PC-3 (cell line): ENCODE data around the gene FBXW9. TPM values are rescaled to one million over a fixed set of nuclear protein-coding genes. Genes with fewer than 3 reads are reported as not detected.

Experiments
- total RNA-seq: library from RNA; depleted of rRNA; stranded (reverse); fragments of >200 nt; gene quantifications from 2 replicates; pipeline ENCODE4 v1.2.3, GENCODE V29; 2014; rRNA removed

Gene FBXW9
- total RNA-seq, 1 experiment from 2014 or later: 27.5 TPM

Other genes starting within 250 kb of the FBXW9 start
- gene ZNF709, start 211.8 kb downstream of the FBXW9 start, total RNA-seq: 0.77 and 2.2 TPM in 2 replicates
- gene ZNF564, start 145.1 kb downstream of the FBXW9 start, total RNA-seq: 3.8 and 6.0 TPM in 2 replicates
- 6.9 and 10.7 TPM in 2 replicates for gene ZNF490, start 85.8 kb downstream of the FBXW9 start, total RNA-seq
- 15.8 and 26.3 TPM in 2 replicates for gene ZNF791, start 85.7 kb downstream of the FBXW9 start, total RNA-seq
- gene MAN2B1, start 29.9 kb downstream of the FBXW9 start, total RNA-seq: 62.9 and 67.5 TPM in 2 replicates
- 39.5 and 53.5 TPM in 2 replicates for gene WDR83, start 29.8 kb downstream of the FBXW9 start, total RNA-seq
- gene DHPS, start 14.8 kb downstream of the FBXW9 start, total RNA-seq: 140 and 150 TPM in 2 replicates
- not detected in 2 replicates for gene GNG14, start 8.6 kb downstream of the FBXW9 start, total RNA-seq
- 50.6 and 73.3 TPM in 2 replicates for gene TNPO2, start 27.3 kb upstream of the FBXW9 start, total RNA-seq
- 497 and 841 TPM in 2 replicates for gene TRIR, start 38.1 kb upstream of the FBXW9 start, total RNA-seq
- gene GET3, start 40.9 kb upstream of the FBXW9 start, total RNA-seq: 251 and 264 TPM in 2 replicates
- gene BEST2, start 55.2 kb upstream of the FBXW9 start, total RNA-seq: 0.07 TPM in 1 of 2 replicates, not detected in the other
- 95.2 and 95.7 TPM in 2 replicates for gene HOOK2, start 78.9 kb upstream of the FBXW9 start, total RNA-seq
- gene JUNB, start 94.9 kb upstream of the FBXW9 start, total RNA-seq: 343 and 391 TPM in 2 replicates
- 729 and 746 TPM in 2 replicates for gene PRDX2, start 105.2 kb upstream of the FBXW9 start, total RNA-seq
- gene THSD8, start 105.4 kb upstream of the FBXW9 start, total RNA-seq: not detected in 2 replicates
- gene RNASEH2A, start 110.0 kb upstream of the FBXW9 start, total RNA-seq: 118 and 120 TPM in 2 replicates
- 0.81 and 3.7 TPM in 2 replicates for gene RTBDN, start 137.9 kb upstream of the FBXW9 start, total RNA-seq
- 7.7 and 11.2 TPM in 2 replicates for gene MAST1, start 141.9 kb upstream of the FBXW9 start, total RNA-seq
- 47.1 and 48.0 TPM in 2 replicates for gene DNASE2, start 184.8 kb upstream of the FBXW9 start, total RNA-seq
- not detected in 2 replicates for gene KLF1, start 190.6 kb upstream of the FBXW9 start, total RNA-seq
- gene GCDH, start 194.5 kb upstream of the FBXW9 start, total RNA-seq: 37.4 and 38.6 TPM in 2 replicates
- gene SYCE2, start 222.7 kb upstream of the FBXW9 start, total RNA-seq: 0.40 and 0.95 TPM in 2 replicates
- gene FARSA, start 237.1 kb upstream of the FBXW9 start, total RNA-seq: 194 and 339 TPM in 2 replicates
- gene CALR, start 242.0 kb upstream of the FBXW9 start, total RNA-seq: 2,022 and 2,043 TPM in 2 replicates
- gene RAD23A, start 249.2 kb upstream of the FBXW9 start, total RNA-seq: 389 and 418 TPM in 2 replicates